H9 (cell line): ENCODE measurements around the gene GPC6. TPM values are rescaled to one million over a fixed set of nuclear protein-coding genes. Genes with fewer than 3 reads are reported as not detected.

Experiments used
- DNase-seq: peaks from one replicate; pipeline ENCODE4 v3.0.0-alpha.2; 2017
- H2AFZ ChIP-seq: one replicate; pipeline ENCODE4 v1.6.1; 2013; ENCODE audit warnings: mild to moderate bottlenecking, low read length, control low read depth, moderate library complexity
- H2AK5ac ChIP-seq: 2 replicates; pipeline ENCODE4 v1.6.1; 2013; ENCODE audit warnings: low read length, control low read depth, mixed read lengths; ENCODE audit not compliant: insufficient read length
- H2BK120ac ChIP-seq: one replicate; pipeline ENCODE4 v1.6.1; 2013; ENCODE audit warnings: low read depth, mild to moderate bottlenecking, low read length, control low read depth, inconsistent platforms; ENCODE audit not compliant: poor library complexity, severe bottlenecking
- H2BK12ac ChIP-seq: 2 replicates; pipeline ENCODE4 v1.6.1; 2013; ENCODE audit warnings: low read length, control low read depth, mixed read lengths, low read depth; ENCODE audit not compliant: insufficient read length
- H2BK15ac ChIP-seq: 2 replicates; pipeline ENCODE4 v1.6.1; 2013; ENCODE audit warnings: low read depth, low read length, control low read depth
- H2BK20ac ChIP-seq: one replicate; pipeline ENCODE4 v1.6.1; 2013; ENCODE audit warnings: low read depth, mild to moderate bottlenecking, low read length, control low read depth, inconsistent platforms; ENCODE audit not compliant: poor library complexity, severe bottlenecking
- H2BK5ac ChIP-seq: 2 replicates; pipeline ENCODE4 v1.6.1; 2013; ENCODE audit warnings: low read length, control low read depth, mixed read lengths; ENCODE audit not compliant: insufficient read length
- H3K14ac ChIP-seq: 2 replicates; pipeline ENCODE4 v1.6.1; 2013; ENCODE audit warnings: low read length, control low read depth; ENCODE audit not compliant: insufficient read depth
- H3K18ac ChIP-seq: 2 replicates; pipeline ENCODE4 v1.6.1; 2013; ENCODE audit warnings: low read depth, mild to moderate bottlenecking, mixed read lengths, low read length, control low read depth; ENCODE audit not compliant: insufficient read length
- H3K23ac ChIP-seq: 2 replicates; pipeline ENCODE4 v1.6.1; 2013; ENCODE audit warnings: low read length, control low read depth, mixed read lengths, low read depth; ENCODE audit not compliant: insufficient read length
- H3K23me2 ChIP-seq: 2 replicates; pipeline ENCODE4 v1.6.1; 2013; ENCODE audit warnings: low read depth, mild to moderate bottlenecking, mixed read lengths, low read length, control low read depth; ENCODE audit not compliant: insufficient read length, poor library complexity, severe bottlenecking
- H3K27ac ChIP-seq: 2 replicates; pipeline ENCODE4 v1.5.1; 2013; ENCODE audit warnings: low read length, control low read depth, mixed read lengths, low read depth; ENCODE audit not compliant: insufficient read length
- H3K27me3 ChIP-seq: 2 replicates; pipeline ENCODE4 v1.6.1; 2013; ENCODE audit warnings: low read length, control low read depth, inconsistent platforms; ENCODE audit not compliant: insufficient read depth
- H3K4ac ChIP-seq: 2 replicates; pipeline ENCODE4 v1.6.1; 2013; ENCODE audit warnings: low read depth, mild to moderate bottlenecking, control low read depth, inconsistent platforms, low read length, moderate library complexity
- H3K4me1 ChIP-seq: 2 replicates; pipeline ENCODE4 v1.6.1; 2013; ENCODE audit warnings: low read length, control low read depth, inconsistent platforms; ENCODE audit not compliant: insufficient read depth
- H3K4me2 ChIP-seq: 2 replicates; pipeline ENCODE4 v1.6.1; 2013; ENCODE audit warnings: low read length, control low read depth, mixed read lengths; ENCODE audit not compliant: insufficient read length, insufficient read depth
- H3K56ac ChIP-seq: 2 replicates; pipeline ENCODE4 v1.6.1; 2013; ENCODE audit warnings: low read depth, mild to moderate bottlenecking, mixed read lengths, low read length, control low read depth; ENCODE audit not compliant: insufficient read length
- H3K79me1 ChIP-seq: 2 replicates; pipeline ENCODE4 v1.6.1; 2013; ENCODE audit warnings: low read depth, mild to moderate bottlenecking, moderate library complexity, low read length, control low read depth, inconsistent platforms; ENCODE audit not compliant: insufficient read depth, poor library complexity, severe bottlenecking
- H3K79me2 ChIP-seq: 2 replicates; pipeline ENCODE4 v1.6.1; 2013; ENCODE audit warnings: low read length, control low read depth, inconsistent platforms; ENCODE audit not compliant: insufficient read depth
- H3K9ac ChIP-seq: 2 replicates; pipeline ENCODE4 v1.6.1; 2013; ENCODE audit warnings: low read length, control low read depth, mixed read lengths; ENCODE audit not compliant: insufficient read length; ENCODE audit errors: extremely low read depth
- H3K9me3 ChIP-seq: one replicate; pipeline ENCODE4 v1.6.1; 2013; ENCODE audit warnings: low read depth, low read length, inconsistent platforms; ENCODE audit not compliant: control insufficient read depth
- H3T11ph ChIP-seq: one replicate; pipeline ENCODE4 v1.6.1; 2013; ENCODE audit warnings: mild to moderate bottlenecking, low read length, control low read depth, inconsistent platforms
- H4K20me1 ChIP-seq: one replicate; pipeline ENCODE4 v1.6.1; 2013; ENCODE audit not compliant: control insufficient read depth, insufficient read length, insufficient read depth
- H4K5ac ChIP-seq: 2 replicates; pipeline ENCODE4 v1.6.1; 2013; ENCODE audit warnings: low read depth, mild to moderate bottlenecking, mixed read lengths, low read length, control low read depth; ENCODE audit not compliant: insufficient read length
- H4K8ac ChIP-seq: replicated peaks from 2 replicates; pipeline ENCODE4 v1.6.1; 2013; ENCODE audit warnings: low read length, control low read depth, mixed read lengths, low read depth; ENCODE audit not compliant: insufficient read length
- H4K91ac ChIP-seq: 2 replicates; pipeline ENCODE4 v1.6.1; 2013; ENCODE audit warnings: low read depth, mild to moderate bottlenecking, moderate library complexity, mixed read lengths, low read length, control low read depth; ENCODE audit not compliant: insufficient read length
- H3K27ac Mint-ChIP-seq, 3 experiments: 2 replicates in 2 of 3; 3 replicates in 1 of 3; pipeline ENCODE4 v1.8.0; 2020 to 2021; ENCODE audit warnings: mixed read lengths in 3 of 3, mild to moderate bottlenecking in 1 of 3, moderate library complexity in 1 of 3
- H3K27me3 Mint-ChIP-seq: 2 replicates; pipeline ENCODE4 v1.8.0; 2021; ENCODE audit warnings: low read depth, mild to moderate bottlenecking, moderate library complexity, mixed read lengths
- H3K36me3 Mint-ChIP-seq, 3 experiments: 2 replicates in 2 of 3; 3 replicates in 1 of 3; pipeline ENCODE4 v1.8.0; 2020 to 2021; ENCODE audit warnings: low read depth in 3 of 3, mixed read lengths in 3 of 3; ENCODE audit not compliant: insufficient read depth in 1 of 3
- H3K4me1 Mint-ChIP-seq, 2 experiments: 2 replicates each; pipeline ENCODE4 v1.8.0; 2020; ENCODE audit warnings: mixed read lengths in 2 of 2
- H3K4me3 Mint-ChIP-seq, 2 experiments: 2 replicates in 1 of 2; 3 replicates in 1 of 2; pipeline ENCODE4 v1.8.0; 2020 to 2021; ENCODE audit warnings: mild to moderate bottlenecking in 2 of 2, mixed read lengths in 2 of 2, moderate library complexity in 1 of 2
- H3K9me3 Mint-ChIP-seq, 2 experiments: 2 replicates in 1 of 2; 3 replicates in 1 of 2; pipeline ENCODE4 v1.8.0; 2020; ENCODE audit warnings: mild to moderate bottlenecking in 2 of 2, mixed read lengths in 2 of 2, moderate library complexity in 1 of 2
- CTCF ChIP-seq: fragments of 200-600 bp; sonication (generic); conservative IDR thresholded peaks from 3 replicates; pipeline ENCODE4 v1.8.0; 2021; ENCODE audit warnings: antibody characterized with exemption, mild to moderate bottlenecking
- WGBS: extraction: QIAGEN DNeasy Blood & Tissue Kit; methylation state at CpG from one replicate; pipeline ENCODE4 v1.1.7; 2013; ENCODE audit warnings: missing lambda C conversion rate, low lambda C conversion rate, mixed read lengths; ENCODE audit not compliant: insufficient read length; ENCODE audit errors: extremely low coverage; 5-methylcytosine and 5-hydroxymethylcytosine counted together
- total RNA-seq: library from RNA; stranded (reverse); gene quantifications from 2 replicates; pipeline ENCODE4 v1.2.1, GENCODE V29; 2021

Gene GPC6
- total RNA-seq, 1 experiment from 2014 or later = 15.6 TPM

- Histone ChIP-seq H3T11ph (no peak overlapping the region), H3K9ac (no peak overlapping the region), H3K23me2 (no peaks in the 10 kb centered on the region), H2BK20ac (no peak overlapping the region), H3K56ac (no peak overlapping the region), H2BK5ac (no peak overlapping the region), H3K18ac (no peak overlapping the region), H2AK5ac (no peak overlapping the region), H4K8ac (no peak overlapping the region), H3K4ac (no peak overlapping the region), H2BK120ac (no peak overlapping the region), H4K5ac (no peak overlapping the region), H3K79me1 (no peaks in the 10 kb centered on the region), H2BK12ac (no peak overlapping the region), H4K20me1 (no peaks in the 10 kb centered on the region), H3K4me2 (no peak overlapping the region), H2AFZ (no peak overlapping the region), H3K14ac (no peak overlapping the region), H3K27ac (no peak overlapping the region), H3K23ac (no peak overlapping the region), H3K79me2 (no peaks in the 10 kb centered on the region), H3K27me3 (no peaks in the 10 kb centered on the region), H2BK15ac (no peak overlapping the region), H4K91ac (no peak overlapping the region), H3K4me1 (no peaks in the 10 kb centered on the region), H3K9me3 (no peaks in the 10 kb centered on the region)
- Mint-ChIP-seq H3K4me3 (no peak overlapping the region), H3K9me3 (no peaks in the 10 kb centered on the region), H3K27ac (no peak overlapping the region; a peak in 2 of 7 replicates), H3K27me3 (no peaks in the 10 kb centered on the region), H3K4me1 (peaks cover 15 to 21% of the 10 kb centered on the region in 2 experiments), H3K36me3 (no peaks in the 10 kb centered on the region; a peak in 1 of 7 replicates)
- WGBS = no CpG with 5 or more reads among the region's 2 CpGs
- DNase-seq = no peak
- TF ChIP-seq CTCF = no peak
Measured at GRCh38 chr13:94311893-94312292, 1085.3 kb downstream of the GPC6 start.
